ENCODE measurements around the gene RNF212.

DNA sequence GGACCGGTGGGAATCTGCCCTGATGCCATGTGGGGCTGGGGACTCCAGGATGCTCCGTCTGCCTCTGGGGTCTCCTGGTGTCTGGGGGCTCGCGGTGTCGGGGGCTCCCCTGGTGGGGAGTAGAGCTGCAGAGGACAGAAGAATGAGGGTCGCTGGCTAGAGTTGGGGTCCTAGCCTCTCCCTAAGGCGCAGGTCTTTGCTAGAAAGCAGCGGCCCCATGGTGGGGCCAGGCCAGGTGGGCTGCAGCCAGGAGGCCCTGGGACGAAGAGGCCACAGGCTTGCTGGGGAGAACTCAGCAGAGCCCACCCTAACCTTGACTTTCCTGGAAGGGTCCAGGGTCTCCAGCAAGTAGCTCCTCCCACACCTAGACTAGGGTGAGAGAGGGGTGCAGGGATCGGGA is 80.5 kb downstream of the RNF212 start:
- no peak for TF ChIP-seq ISL1 (CRISPR knock-in tag; IDR thresholded peaks at IDR 0.05)
- TF ChIP-seq, protein P1, sequence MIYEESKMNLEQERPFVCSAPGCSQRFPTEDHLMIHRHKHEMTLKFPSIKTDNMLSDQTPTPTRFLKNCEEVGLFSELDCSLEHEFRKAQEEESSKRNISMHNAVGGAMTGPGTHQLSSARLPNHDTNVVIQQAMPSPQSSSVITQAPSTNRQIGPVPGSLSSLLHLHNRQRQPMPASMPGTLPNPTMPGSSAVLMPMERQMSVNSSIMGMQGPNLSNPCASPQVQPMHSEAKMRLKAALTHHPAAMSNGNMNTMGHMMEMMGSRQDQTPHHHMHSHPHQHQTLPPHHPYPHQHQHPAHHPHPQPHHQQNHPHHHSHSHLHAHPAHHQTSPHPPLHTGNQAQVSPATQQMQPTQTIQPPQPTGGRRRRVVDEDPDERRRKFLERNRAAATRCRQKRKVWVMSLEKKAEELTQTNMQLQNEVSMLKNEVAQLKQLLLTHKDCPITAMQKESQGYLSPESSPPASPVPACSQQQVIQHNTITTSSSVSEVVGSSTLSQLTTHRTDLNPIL (CRISPR knock-in tag; IDR thresholded peaks at IDR 0.05; ENCODE audit: low read depth): no peak
- TF ChIP-seq SNAI2 (CRISPR knock-in tag; IDR thresholded peaks at IDR 0.05): no peak
